BJ (cell line): ENCODE results near the gene UBALD1. TPM values are rescaled to one million over a fixed set of nuclear protein-coding genes. Genes with fewer than 3 reads are reported as not detected.

Experiments
- CTCF ChIA-PET: fragments of 350-600 bp; formaldehyde crosslinking; extraction: SDS; loops from one replicate; lab custom pipeline; 2021; ENCODE audit warnings: antibody characterized with exemption, inconsistent platforms; lab: Yijun Ruan, JAX
- POLR2A ChIA-PET: fragments of 300-600 bp; sonication (Branson Sonifier 250); formaldehyde crosslinking; extraction: SDS; loops from one replicate; lab custom pipeline; 2021; ENCODE audit warnings: antibody characterized with exemption; lab: Charles Lee
- DNase-seq: peaks from one replicate; pipeline ENCODE4 v3.0.0-alpha.2; 2011; ENCODE audit warnings: low read depth
- H3K27me3 ChIP-seq: 2 replicates; pipeline ENCODE4 v1.6.0; 2011; ENCODE audit warnings: low read length; ENCODE audit not compliant: control insufficient read depth, insufficient read depth
- H3K36me3 ChIP-seq: 2 replicates; pipeline ENCODE4 v1.5.1; 2011; ENCODE audit warnings: low read length; ENCODE audit not compliant: control insufficient read depth, insufficient read depth
- H3K4me3 ChIP-seq: 2 replicates; pipeline ENCODE4 v1.5.1; 2011; ENCODE audit warnings: low read depth, mild to moderate bottlenecking, control low read depth, low read length
- polyA plus RNA-seq: library from polyadenylated mRNA; depleted of rRNA; stranded (reverse); fragments of >200 nt; gene quantifications from 2 replicates; pipeline ENCODE4 v1.2.3, GENCODE V29; 2011
- TF ChIP-seq, protein P1 (sequence below): IDR thresholded peaks from 2 replicates; pipeline ENCODE4 v1.5.1; 2011; ENCODE audit warnings: low read depth, mild to moderate bottlenecking, control low read depth, inconsistent platforms, low read length, moderate library complexity; ENCODE audit not compliant: insufficient read depth

The UBALD1 gene
- polyA plus RNA-seq, 1 experiment = 11.6 TPM

DNA sequence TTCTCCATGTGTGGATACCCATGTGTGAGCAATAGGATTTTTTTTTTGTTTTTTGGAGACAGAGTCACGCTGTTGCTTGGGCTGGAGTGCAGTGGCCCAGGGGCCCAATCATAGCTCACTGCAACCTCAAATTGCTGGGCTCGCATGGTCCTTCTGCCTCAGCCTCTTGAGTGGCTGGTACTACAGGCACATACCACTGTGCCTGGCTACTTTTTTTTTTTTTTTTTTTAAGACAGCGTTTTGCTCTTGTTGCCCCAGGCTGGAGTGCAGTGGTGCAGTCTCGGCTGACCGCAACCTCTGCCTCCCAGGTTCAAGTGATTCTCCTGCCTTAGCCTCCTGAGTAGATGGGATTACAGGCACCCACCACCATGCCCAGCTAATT, 26.6 kb upstream of the UBALD1 start:
- Histone ChIP-seq H3K36me3 (peaks cover 3% of the 10 kb centered on the region; the same call in 1 of the 2 replicates), H3K4me3 (no peak overlapping the region), H3K27me3 (no peaks in the 10 kb centered on the region)
- ChIA-PET CTCF (interaction anchor here (1.4 to 2.1 kb wide), 2 partner anchors 9 to 17 kb away, joined by 5 to 7 read pairs; partner anchors contain the start of gene MGRN1), POLR2A (no interaction called here)
- no peak for DNase-seq
- TF ChIP-seq, protein P1, sequence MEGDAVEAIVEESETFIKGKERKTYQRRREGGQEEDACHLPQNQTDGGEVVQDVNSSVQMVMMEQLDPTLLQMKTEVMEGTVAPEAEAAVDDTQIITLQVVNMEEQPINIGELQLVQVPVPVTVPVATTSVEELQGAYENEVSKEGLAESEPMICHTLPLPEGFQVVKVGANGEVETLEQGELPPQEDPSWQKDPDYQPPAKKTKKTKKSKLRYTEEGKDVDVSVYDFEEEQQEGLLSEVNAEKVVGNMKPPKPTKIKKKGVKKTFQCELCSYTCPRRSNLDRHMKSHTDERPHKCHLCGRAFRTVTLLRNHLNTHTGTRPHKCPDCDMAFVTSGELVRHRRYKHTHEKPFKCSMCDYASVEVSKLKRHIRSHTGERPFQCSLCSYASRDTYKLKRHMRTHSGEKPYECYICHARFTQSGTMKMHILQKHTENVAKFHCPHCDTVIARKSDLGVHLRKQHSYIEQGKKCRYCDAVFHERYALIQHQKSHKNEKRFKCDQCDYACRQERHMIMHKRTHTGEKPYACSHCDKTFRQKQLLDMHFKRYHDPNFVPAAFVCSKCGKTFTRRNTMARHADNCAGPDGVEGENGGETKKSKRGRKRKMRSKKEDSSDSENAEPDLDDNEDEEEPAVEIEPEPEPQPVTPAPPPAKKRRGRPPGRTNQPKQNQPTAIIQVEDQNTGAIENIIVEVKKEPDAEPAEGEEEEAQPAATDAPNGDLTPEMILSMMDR = no peak

DNA sequence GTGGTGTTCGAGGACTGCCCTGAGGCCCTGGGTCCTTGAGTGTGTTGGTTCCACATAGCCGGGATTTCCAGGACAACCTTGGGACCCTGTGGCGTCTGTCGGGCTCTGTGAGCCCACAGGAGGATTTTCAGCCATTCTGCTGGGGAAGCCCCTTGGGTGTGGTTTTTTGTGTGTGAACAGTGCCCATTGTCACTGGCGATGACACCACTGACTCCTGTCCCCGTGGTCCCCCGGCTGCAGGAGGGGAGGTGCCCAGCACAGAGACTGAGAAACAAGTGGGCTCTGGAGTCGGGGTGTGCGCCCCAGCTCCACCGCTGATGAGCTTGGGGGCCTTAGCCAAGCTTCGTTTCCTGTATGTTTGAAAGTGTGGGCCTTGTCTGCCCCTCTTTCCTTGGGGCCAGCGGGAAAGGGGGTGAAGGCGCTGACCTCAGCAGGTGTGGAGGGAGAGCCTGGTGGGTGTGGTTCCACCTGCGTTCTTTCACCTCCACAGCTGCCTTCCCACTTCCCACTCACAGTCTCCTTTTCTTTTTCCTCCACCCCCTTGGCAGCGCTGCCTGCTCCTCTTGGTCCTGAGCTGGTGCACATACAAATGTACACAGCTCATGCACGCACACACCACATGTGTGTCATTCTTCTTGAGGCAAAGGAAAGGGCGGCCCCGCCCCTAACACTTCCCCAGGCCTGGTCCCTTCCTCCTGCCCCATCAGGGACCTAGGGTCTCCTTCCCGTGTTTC, 26.1 kb upstream of the UBALD1 start:
- TF ChIP-seq, protein P1 = no peak
- peaks cover 3% of the 10 kb centered on the region; the same call in 1 of the 2 replicates for H3K36me3 ChIP-seq
- ChIA-PET CTCF (interaction anchor here (1.2 to 2.1 kb wide), 3 partner anchors 10 to 17 kb away, joined by 4 to 7 read pairs (median 5); partner anchors contain the start of gene MGRN1), POLR2A (no interaction called here)
- H3K27me3 ChIP-seq = no peaks in the 10 kb centered on the region
- no peak for DNase-seq
- H3K4me3 ChIP-seq = no peak overlapping the region

DNA sequence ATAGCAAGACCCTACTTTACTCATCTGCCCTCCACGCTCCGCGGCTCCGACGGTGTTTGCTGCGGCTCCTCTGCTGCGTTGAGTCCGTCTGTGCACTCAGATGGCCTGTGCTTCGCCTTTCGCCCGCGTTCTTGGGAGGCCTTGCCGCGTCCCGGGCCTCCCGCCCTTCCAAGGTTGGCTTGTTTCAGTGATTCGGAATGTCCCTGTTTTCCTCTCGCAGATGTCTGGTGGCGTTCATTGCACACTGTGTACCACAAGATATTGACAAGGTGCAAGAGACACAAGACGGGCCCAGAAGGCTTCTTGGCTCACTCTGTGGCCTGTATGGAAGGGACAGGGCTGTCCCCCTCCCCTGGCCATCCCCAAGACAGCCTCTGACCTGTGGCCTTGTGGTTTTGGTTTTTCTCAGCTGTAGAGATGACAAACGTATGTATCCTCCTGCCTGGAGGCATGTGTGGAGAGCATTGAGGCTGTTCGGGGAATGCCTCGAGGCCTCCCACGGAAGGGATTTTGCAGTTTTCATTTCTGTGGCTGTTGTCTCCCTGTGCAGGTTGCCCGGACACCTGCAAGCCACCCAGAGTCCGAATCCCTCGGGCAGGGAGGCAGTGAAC, 25.3 kb upstream of the UBALD1 start:
- CTCF ChIA-PET = interaction anchor here (1.2 kb wide), 1 partner anchor 16 kb away, joined by 4 read pairs; no protein-coding TSS in a partner anchor
- H3K4me3 ChIP-seq = no peak overlapping the region
- peaks cover 1% of the 10 kb centered on the region; the same call in 1 of the 2 replicates for H3K36me3 ChIP-seq
- POLR2A ChIA-PET = no interaction called here
- no peak for DNase-seq
- H3K27me3 ChIP-seq = no peaks in the 10 kb centered on the region
- TF ChIP-seq, protein P1 = no peak

DNA sequence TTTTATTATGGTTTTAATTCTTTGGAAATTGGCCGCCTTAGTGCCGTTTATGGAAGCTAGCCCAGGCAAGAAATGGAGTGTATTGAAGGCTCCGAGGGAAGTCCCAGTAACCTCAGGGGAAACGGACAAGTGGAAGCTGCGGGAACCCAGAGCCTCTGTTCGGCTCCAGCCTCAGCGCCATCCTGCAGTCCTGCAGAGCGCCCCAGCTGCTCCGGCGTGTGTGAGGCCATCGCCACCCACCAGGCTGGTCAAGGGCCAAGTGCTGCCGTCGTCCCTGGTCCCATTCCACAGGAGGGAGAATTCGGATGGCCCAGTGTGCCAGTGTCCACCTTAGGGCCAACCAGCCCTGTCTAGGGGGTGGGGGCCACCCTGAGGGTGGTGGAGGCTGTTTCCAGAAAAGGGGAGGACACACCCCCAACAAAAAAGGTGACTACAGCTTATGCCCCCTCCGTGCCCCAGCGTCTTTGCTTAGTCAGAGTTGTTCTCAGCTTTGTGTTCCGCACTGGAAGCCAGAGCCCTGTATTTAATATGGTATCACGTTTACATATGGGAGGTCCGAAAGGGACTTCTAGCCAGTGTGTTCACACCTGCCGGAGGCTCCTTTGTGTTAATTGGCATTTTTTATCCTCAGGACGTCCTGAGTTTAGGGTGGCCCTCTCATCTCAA, 22.9 kb upstream of the UBALD1 start:
- ChIA-PET POLR2A (no interaction called here), CTCF (interaction anchor here (1.2 to 3.2 kb wide), 3 partner anchors 12 to 13 kb away, joined by 4 to 15 read pairs (median 14); partner anchors contain the start of gene MGRN1)
- peaks cover 5% of the 10 kb centered on the region for H3K36me3 ChIP-seq
- H3K4me3 ChIP-seq = no peak overlapping the region
- TF ChIP-seq, protein P1 = no peak
- no peaks in the 10 kb centered on the region for H3K27me3 ChIP-seq
- no peak for DNase-seq

DNA sequence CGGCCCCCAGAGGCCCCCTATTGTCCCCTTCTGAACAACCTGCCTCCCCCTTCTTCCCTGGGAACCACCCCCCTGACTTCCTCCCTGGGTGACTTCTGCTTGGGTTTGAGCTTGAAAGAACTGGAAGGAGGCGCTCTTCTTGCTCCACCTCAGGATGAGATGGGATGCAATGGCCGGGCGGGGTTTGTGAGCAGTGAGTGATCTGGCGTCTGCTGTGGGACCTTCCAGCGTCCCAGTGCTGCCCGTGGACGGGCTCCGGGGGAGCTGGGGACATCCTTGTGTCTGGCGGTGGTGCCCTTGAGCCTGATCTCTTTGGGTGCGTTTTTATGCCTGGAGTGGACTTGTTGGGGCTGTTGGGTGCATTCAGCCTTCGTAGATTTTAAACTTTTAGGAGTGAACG, 21.5 kb upstream of the UBALD1 start:
- CTCF ChIA-PET = interaction anchor here (1.3 to 3.2 kb wide), 2 partner anchors 12 to 14 kb away, joined by 5 to 15 read pairs; partner anchors contain the start of gene MGRN1
- POLR2A ChIA-PET = no interaction called here
- Histone ChIP-seq H3K27me3 (no peaks in the 10 kb centered on the region), H3K36me3 (peaks cover 5% of the 10 kb centered on the region), H3K4me3 (no peak overlapping the region)
- no peak for DNase-seq
- TF ChIP-seq, protein P1 = no peak
